ENCODE measurements around the gene IGDCC3. TPM values are rescaled to one million over a fixed set of nuclear protein-coding genes. Genes with fewer than 3 reads are reported as not detected.
A peak's percentile ranks its signal among the peaks of the same experiment; 100 is the strongest.
"Not testable (repeated sequence)": the region's sequence is repeated elsewhere in the genome, so short reads cannot be mapped to it uniquely, and the experiment has no call there.

IGDCC3 gene
- polyA plus RNA-seq, 1 donor (not counting 4 experiments of a cell fraction or from before 2014, with no cell fraction given) = not detected

DNA sequence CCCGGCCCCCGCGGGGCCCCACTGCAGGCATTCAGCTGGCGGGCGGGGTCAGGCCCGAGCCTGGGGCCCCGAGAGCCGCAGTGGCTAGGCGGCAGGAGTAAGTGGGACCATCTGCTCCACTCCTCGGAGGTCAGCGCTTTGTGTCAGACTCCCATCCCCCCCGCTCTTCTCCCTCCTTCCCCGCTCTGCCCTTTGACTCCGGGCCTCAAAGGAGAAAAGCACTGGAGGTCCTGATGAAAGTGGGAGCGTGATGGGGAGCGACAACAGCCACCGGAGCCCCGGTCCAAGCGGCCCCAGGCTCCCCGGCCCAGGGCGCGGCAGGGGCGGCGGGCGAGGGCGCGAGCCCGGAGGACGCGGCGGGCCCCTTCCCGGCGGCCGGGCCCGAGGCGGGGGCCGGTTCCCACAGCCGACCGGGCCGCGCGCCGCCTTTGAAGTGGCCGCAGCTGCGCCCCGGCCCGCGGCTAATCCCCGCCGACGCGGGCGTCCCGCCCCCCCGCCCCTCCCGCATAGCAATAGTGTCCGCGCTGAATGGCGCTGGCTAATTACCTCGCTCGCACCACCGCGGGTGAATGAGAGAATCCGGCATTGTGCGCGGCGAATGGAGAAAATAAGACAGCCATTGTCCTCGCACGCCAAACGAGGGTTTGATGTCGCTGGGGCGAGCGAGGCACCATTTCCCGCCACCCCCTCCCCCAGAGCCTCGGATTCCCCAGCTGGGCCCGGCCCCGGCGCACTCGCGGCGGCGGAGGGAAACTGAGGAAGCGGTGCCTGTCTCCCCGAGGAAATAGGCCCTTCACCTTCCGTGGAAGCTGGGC is 22.4 kb downstream of the IGDCC3 start:
- Histone ChIP-seq H4K20me1 (ENCODE audit: control insufficient read depth, extremely low read depth, insufficient read depth, low read length) (no peaks in the 10 kb centered on the region), H3K9me1 (ENCODE audit: control insufficient read depth, extremely low read depth, insufficient read depth, low read length) (no peaks in the 10 kb centered on the region), H3K4me2 (ENCODE audit: control insufficient read depth, extremely low read depth, insufficient read depth, low read depth, low read length) (peak overlapping the region; percentile 51), H3K9ac (ENCODE audit: control insufficient read depth, extremely low read depth, insufficient read depth, low read length) (no peak overlapping the region), H3K4me3 (ENCODE audit: control insufficient read depth in 2 of 3, extremely low read depth in 1 of 3, insufficient read depth in 2 of 3, low read depth in 1 of 3, low read length in 3 of 3) (peak overlapping the region in 1 of 3 experiments; percentile 42), H3K27me3 (ENCODE audit: control insufficient read depth, extremely low read depth, insufficient read depth, low read length) (peaks cover 36% of the 10 kb centered on the region), H2AFZ (ENCODE audit: control insufficient read depth, low read length) (no peak overlapping the region), H3K4me1 (ENCODE audit: control insufficient read depth, extremely low read depth, insufficient read depth, low read length) (no peaks in the 10 kb centered on the region), H3K9me3 (ENCODE audit: control insufficient read depth, low read depth, low read length) (no peaks in the 10 kb centered on the region), H3K27ac (ENCODE audit: control insufficient read depth, insufficient read depth, low read length) (no peak overlapping the region), H3K36me3 (ENCODE audit: control insufficient read depth in 2 of 2, extremely low read depth in 1 of 2, insufficient read depth in 2 of 2, low read length in 2 of 2) (no peaks in the 10 kb centered on the region), H3K79me2 (ENCODE audit: control insufficient read depth, insufficient read depth, low read length) (no peaks in the 10 kb centered on the region)
- TF ChIP-seq CTCF (optimal IDR thresholded peaks at IDR 0.05 in 1 of 3, IDR thresholded peaks at IDR 0.05 in 1 of 3, conservative IDR thresholded peaks at IDR 0.05 in 1 of 3; ENCODE audit: extremely low read depth in 1 of 3, insufficient read depth in 2 of 3, low read length in 3 of 3) = no peak
- peak; percentile 32 for TF ChIP-seq EZH2 (IDR thresholded peaks at IDR 0.05; ENCODE audit: low read length)
- no peak for FAIRE-seq
- dilution Hi-C loops (cut with MboI; ENCODE audit: extremely low pct_ligation_motif_present, low sequenced_read_pairs) = no loop called here
- no peak for DNase-seq (ENCODE audit: low read depth, low spot score)

DNA sequence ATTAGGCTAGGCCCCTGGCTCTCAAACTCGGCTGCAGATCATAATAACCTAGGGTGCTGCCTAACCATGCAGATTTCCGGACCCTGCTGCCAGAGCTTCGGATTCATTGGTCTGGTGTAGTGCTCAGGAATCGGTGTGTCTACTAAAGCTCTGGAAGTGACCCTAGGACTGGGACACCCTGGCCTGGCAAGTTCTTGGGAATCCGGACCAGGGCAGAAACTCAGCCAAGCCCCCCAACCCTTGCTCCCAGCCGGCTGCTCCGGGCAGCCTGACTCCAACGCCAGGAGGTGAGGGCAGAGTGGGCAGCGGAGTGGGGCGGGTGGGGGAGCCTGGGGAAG is 23.0 kb downstream of the IGDCC3 start:
- H3K9ac ChIP-seq (ENCODE audit: control insufficient read depth, extremely low read depth, insufficient read depth, low read length) = no peak overlapping the region
- H3K9me3 ChIP-seq (ENCODE audit: control insufficient read depth, low read depth, low read length) = no peaks in the 10 kb centered on the region
- DNase-seq (ENCODE audit: low read depth, low spot score) = no peak
- no peaks in the 10 kb centered on the region for H3K9me1 ChIP-seq (ENCODE audit: control insufficient read depth, extremely low read depth, insufficient read depth, low read length)
- H3K4me3 ChIP-seq (ENCODE audit: control insufficient read depth in 2 of 3, extremely low read depth in 1 of 3, insufficient read depth in 2 of 3, low read depth in 1 of 3, low read length in 3 of 3) = no peak overlapping the region
- TF ChIP-seq CTCF (optimal IDR thresholded peaks at IDR 0.05 in 1 of 3, IDR thresholded peaks at IDR 0.05 in 1 of 3, conservative IDR thresholded peaks at IDR 0.05 in 1 of 3; ENCODE audit: extremely low read depth in 1 of 3, insufficient read depth in 2 of 3, low read length in 3 of 3) = no peak
- TF ChIP-seq EZH2 (IDR thresholded peaks at IDR 0.05; ENCODE audit: low read length) = peak; percentile 24
- H4K20me1 ChIP-seq (ENCODE audit: control insufficient read depth, extremely low read depth, insufficient read depth, low read length) = no peaks in the 10 kb centered on the region
- H2AFZ ChIP-seq (ENCODE audit: control insufficient read depth, low read length) = no peak overlapping the region
- no peak for FAIRE-seq
- no peaks in the 10 kb centered on the region for H3K79me2 ChIP-seq (ENCODE audit: control insufficient read depth, insufficient read depth, low read length)
- H3K4me1 ChIP-seq (ENCODE audit: control insufficient read depth, extremely low read depth, insufficient read depth, low read length) = no peaks in the 10 kb centered on the region
- no peak overlapping the region for H3K4me2 ChIP-seq (ENCODE audit: control insufficient read depth, extremely low read depth, insufficient read depth, low read depth, low read length)
- H3K27me3 ChIP-seq (ENCODE audit: control insufficient read depth, extremely low read depth, insufficient read depth, low read length) = peaks cover 36% of the 10 kb centered on the region
- dilution Hi-C loops (cut with MboI; ENCODE audit: extremely low pct_ligation_motif_present, low sequenced_read_pairs) = no loop called here
- H3K36me3 ChIP-seq (ENCODE audit: control insufficient read depth in 2 of 2, extremely low read depth in 1 of 2, insufficient read depth in 2 of 2, low read length in 2 of 2) = no peaks in the 10 kb centered on the region
- H3K27ac ChIP-seq (ENCODE audit: control insufficient read depth, insufficient read depth, low read length) = no peak overlapping the region

DNA sequence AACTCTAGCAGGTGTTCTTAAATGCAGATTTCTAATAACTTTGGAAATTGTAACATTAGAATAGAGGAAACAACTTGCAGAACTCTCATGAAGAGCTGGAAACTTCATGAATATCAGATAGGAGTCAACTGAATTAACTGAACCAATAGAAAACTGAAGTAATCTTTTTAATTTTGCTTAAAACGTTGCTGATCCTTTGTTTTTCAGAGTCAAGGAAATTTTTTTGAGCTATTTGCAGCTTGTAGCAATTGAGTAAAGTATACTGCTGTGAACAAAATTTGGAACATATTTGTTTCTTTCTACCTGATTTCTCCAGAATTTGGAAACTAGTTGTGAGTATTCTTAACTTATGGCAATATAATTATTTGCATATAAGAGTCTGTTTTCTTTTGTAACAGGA is 25.8 kb downstream of the IGDCC3 start:
- H3K4me1 ChIP-seq (ENCODE audit: control insufficient read depth, extremely low read depth, insufficient read depth, low read length); DNase-seq (ENCODE audit: low read depth, low spot score); FAIRE-seq; H3K9me3 ChIP-seq (ENCODE audit: control insufficient read depth, low read depth, low read length); H3K9ac ChIP-seq (ENCODE audit: control insufficient read depth, extremely low read depth, insufficient read depth, low read length); H3K36me3 ChIP-seq (ENCODE audit: control insufficient read depth in 2 of 2, extremely low read depth in 1 of 2, insufficient read depth in 2 of 2, low read length in 2 of 2); H3K4me3 ChIP-seq (ENCODE audit: control insufficient read depth in 2 of 3, extremely low read depth in 1 of 3, insufficient read depth in 2 of 3, low read depth in 1 of 3, low read length in 3 of 3); dilution Hi-C loops (cut with MboI; ENCODE audit: extremely low pct_ligation_motif_present, low sequenced_read_pairs); H3K27ac ChIP-seq (ENCODE audit: control insufficient read depth, insufficient read depth, low read length); H3K79me2 ChIP-seq (ENCODE audit: control insufficient read depth, insufficient read depth, low read length); H2AFZ ChIP-seq (ENCODE audit: control insufficient read depth, low read length); H4K20me1 ChIP-seq (ENCODE audit: control insufficient read depth, extremely low read depth, insufficient read depth, low read length); H3K9me1 ChIP-seq (ENCODE audit: control insufficient read depth, extremely low read depth, insufficient read depth, low read length); H3K4me2 ChIP-seq (ENCODE audit: control insufficient read depth, extremely low read depth, insufficient read depth, low read depth, low read length): not testable (repeated sequence)
- peaks cover 36% of the 10 kb centered on the region for H3K27me3 ChIP-seq (ENCODE audit: control insufficient read depth, extremely low read depth, insufficient read depth, low read length)

All from keratinocyte (primary cell).